NCI-H2196 (cell line): ENCODE data around the gene CRIP1.
A peak's percentile ranks its signal among the peaks of the same experiment; 100 is the strongest.

Experiments
- DNase-seq: peaks from one replicate; lab custom pipeline; 2025; ENCODE audit not compliant: unreplicated experiment; lab: John Stamatoyannopoulos, UW

The CRIP1 gene

DNA sequence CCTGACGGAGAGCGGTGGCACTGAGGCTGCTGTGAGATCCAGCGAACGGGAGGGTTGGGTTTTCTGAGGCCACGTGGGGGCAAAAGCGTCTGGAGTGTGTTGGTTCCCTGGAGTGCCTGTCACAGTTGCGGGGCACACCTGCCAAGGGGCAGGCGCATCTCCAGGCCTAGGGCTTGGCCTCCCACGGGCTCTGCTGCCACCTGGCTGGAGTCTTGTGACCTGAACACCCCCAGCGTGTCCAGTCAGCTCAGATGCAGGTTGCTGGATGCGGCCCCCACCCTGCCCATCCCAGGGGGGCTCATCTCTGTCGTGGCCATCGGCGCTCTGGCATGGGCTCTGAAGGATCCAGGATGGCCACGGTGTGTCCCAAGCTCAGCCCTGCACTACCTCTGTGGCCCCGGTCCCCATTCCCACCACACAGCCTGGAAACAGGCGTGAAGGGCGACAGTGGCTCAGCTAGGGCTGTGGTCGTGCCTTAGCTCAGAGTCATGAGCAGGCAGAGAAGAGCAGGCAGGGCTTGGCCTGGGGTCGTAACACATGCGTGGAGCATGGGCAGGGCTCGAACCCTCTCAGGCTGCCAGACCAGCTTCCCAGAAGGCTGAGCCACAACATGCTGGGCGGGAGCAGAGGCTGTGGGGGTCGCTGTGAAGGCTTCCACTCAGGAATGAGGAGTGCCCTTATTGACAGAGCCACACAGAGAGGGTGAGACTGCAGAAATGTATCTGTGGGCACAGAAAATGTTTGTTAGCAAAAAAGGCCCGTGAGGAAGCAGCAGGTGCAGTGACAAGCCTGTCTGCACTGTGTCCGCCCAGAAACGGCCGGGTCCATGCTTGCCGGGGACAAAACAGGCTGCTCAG, 35.6 kb upstream of the CRIP1 start:
- no peak for DNase-seq

DNA sequence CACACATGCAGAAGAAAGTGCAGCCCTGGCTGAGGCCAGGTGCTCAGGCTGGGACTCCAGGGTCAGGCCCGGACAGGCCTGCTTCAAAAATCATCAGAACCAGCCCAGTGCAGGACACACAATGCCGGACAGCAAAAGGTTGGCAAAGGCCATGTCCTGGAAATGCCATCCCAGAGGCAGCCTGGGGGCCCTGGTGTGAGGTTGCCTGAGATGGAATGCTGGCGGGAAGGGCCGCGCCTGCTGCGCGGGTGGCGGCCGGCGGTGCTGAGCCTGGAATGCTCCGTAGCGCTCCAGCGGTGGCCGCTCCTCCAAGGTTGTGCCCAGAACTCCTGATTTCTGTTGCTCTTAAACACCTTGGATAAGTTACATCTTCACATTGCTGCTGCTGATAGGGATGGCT, 33.7 kb upstream of the CRIP1 start:
- DNase-seq = no peak

DNA sequence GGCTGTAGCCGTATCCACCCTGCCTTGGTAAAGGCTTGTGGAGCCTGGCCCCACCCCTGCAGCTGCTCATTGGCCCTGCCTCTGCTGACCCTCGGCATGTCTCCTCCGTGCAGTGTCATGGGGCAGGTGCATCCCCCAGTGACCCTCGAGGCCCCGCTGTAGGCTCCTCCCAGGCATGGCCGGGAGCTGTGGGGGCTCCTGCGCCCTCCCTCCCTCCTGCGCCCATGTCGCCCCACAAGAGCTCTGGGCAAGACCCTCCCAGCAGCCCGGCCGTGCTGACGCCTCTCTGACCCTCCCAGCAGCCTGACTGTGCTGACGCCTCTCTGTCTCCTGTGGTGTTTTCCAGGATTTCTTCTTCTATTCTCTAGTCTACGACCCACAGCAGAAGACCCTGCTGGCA, 32.8 kb upstream of the CRIP1 start:
- DNase-seq = no peak

DNA sequence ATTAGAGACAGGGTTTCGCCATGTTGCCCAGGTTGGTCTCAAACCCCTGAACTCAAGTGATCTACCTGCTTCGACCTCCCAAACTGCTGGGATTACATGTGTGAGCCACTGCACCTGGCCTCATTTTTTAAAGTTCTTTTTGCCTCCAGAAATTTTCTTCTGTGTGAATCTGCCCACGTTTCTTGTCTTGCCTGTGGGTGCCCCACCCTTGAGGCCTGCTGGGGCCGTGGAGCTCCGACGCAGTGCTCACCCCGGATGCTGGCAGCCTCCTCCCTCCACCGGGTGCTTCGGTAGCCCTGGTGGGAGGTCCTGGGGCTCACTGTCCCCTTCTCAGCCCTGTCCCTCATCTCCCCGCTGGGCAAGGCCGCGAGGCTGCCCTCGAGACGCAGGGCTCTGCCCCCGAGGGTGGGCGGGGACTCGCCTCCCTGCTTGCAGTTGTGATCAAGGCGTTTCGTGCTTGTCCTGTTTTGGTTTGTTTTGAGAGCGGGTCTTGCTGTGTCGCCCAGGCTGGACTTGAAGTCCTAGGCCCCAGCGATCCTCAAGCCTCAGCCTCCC, 31.5 kb upstream of the CRIP1 start:
- DNase-seq = no peak

DNA sequence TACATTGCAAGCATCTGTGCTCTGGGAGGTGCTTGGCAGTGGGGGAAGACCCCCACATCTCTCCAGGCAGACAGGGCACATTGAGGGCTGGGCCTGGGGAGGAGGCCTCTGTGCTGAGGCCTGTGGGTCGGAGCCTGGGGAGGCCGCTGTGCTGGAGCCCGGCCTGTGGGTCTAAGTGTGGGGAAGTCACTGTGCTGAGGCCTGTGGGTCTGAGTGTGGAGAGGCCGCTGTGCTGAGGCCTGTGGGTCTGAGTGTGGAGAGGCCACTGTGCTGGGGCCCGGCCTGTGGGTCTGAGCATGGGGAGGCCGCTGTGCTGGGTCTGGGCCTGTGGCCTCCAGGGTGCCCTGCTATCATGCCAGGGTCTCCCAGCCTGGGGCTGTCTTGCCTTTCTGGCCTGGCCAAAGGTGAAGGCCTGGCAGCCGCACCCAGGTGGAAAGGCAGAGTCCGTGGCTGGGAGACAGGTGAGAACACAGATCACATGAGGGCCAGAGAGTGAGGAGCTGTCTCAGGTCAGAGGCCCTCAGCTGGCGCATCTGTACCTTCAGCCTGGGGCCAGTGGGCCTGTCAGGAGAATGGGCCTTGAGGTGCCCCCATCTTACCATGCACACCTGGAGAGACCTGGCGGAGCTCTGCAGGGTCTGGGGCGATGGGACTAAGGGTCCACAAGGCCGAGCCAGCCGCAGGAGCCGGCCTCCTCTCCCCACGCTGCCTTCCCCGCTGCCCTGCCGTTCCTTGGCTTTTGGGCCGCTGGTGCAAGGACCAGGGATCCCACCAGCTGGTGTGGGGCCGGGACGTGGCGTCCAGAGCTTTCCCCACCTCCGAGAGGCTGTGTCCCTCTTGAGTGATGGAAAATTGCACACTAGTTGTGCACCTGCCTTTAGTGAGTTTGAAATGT, 30.7 kb upstream of the CRIP1 start:
- no peak for DNase-seq

DNA sequence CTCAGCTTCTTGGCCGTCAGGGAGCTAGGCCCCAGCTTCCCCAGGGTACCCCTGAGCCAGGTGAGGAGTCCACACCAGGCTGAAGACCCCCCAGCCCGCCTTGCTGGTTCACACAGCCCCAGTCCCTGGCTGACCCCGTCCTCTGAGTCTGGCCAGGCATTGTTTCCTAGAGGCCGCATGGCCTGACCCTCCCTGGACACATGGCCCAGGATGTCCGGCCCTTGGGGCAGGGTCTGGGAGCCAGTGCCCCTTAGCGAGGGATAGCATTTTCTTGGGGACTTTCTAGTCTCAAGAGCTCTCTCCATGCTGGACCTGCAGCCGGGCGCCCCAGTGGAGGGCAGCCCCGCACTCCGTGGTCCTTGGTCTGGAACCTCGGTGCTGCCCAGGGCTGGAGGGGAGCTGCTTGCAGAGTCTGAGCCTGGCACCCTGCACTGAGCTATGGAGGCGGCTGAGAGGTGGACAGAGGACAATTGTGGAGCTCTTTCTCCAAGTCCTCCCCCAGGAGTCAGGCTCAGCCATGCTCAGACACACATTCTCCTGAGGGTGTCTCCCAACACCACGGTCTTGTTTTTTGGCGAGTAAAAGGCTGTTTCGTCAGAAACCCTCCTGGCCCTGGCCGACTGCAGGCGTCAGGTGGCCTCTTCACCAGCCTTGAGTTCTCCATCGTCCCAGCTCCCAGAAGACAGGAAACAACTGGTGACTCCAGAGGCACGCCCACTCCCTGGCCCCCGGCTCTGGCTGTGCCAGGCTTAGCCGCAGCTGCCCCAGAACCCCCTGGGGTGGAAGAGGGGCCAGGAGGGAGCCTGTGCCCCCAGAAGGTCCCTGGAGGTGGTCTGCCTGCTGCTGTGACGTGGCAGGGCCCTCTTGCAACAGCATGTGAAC, 29.7 kb upstream of the CRIP1 start:
- DNase-seq = peak; percentile 33

DNA sequence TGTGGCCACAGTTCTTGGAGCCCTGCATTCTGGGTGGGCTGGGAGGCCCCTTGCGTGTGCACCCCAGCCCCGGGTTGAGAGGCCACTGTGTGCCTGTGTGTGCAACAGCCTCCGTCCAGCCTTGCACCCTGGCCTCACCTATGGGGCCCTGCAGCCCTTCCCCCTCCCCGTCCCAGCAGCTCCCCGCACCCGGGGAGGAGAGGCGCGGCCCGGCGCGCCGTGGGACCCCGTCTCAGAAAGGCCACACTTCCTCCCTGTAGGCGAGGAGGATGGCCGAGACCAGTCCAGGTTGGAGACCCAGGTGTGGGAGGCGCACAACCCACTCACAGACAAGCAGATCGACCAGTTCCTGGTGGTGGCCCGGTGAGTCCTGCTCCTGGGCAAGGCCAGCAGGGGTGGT, 28.7 kb upstream of the CRIP1 start:
- DNase-seq = no peak

DNA sequence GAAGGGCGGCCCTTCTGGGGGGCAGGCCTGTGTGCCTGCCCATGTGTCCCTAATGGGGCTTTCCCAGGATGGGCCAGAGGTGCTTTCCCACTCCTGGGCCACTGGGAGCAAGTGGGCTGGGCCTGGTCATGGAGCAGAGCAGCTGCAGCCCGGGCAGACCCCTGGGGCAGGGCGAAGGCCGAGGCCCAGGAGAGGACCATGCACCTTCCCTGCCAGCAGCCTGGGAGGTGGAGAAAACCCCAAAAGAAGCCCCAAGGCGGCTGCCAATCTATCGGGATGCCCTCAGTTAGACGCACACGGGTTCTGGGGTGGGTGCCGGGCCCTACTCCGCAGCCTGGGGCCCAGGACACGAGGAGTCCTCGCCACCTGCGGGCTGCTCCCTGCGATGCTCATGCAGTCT, 28.1 kb upstream of the CRIP1 start:
- no peak for DNase-seq

DNA sequence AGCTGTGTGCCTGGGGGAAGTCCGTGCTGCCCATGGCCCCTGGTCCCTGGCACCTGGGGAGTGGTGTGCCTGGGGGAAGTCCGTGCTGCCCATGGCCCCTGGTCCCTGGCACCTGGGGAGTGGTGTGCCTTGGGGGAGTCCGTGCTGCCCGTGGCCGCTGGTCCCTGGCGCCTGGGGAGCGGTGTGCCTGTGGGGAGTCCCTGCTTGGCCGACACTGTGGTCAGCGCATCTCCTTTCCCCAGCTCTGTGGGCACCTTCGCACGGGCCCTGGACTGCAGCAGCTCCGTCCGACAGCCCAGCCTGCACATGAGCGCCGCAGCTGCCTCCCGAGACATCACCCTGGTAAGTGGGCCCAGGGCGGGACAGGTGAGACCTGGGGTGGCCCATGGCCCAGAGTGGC, 26.6 kb upstream of the CRIP1 start:
- DNase-seq = no peak

DNA sequence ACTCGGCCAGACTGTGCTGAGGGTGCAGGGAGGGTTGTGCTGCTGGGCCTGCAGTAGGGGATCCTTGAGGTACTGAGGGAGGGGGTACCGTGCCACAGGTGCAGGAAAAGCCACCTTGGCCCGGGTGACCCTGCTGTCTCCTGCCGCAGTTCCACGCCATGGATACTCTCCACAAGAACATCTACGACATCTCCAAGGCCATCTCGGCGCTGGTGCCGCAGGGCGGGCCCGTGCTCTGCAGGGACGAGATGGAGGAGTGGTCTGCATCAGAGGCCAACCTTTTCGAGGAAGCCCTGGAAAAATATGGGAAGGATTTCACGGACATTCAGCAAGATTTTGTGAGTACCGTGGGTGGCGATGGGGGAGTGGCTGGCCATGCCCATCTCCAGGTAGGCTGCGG, 26.1 kb upstream of the CRIP1 start:
- no peak for DNase-seq

DNA sequence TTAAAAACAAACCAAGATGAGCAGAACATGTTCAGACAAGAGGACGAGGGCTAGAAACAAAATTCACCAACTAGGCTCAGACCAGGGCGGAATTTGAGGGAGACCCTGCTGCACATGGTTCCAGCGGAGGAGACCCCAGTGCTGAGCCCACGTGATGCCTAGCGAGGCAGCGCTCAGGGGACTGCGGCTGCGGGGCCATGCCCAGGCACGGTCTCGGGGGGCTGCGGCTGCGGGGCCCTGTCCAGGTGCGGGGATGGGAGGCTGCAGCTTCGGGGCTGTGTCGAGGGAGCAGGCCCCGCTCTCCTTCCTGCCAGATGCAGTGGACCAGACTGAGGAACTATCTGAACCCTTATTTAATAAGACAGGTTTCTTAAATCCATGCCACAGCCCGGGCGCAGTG, 24.8 kb upstream of the CRIP1 start:
- no peak for DNase-seq

DNA sequence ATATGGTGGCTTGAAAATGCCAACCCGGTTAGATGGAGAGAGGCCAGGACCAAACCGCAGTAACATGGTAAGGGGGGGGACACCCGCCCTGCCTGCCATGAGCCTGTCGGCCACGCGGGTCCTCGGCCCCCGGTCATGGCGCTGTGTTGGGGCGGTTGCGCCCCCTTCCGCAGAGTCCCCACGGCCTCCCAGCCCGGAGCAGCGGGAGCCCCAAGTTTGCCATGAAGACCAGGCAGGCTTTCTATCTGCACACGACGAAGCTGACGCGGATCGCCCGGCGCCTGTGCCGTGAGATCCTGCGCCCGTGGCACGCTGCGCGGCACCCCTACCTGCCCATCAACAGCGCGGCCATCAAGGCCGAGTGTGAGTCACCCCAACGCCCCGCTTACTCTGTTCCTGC, 22.2 kb upstream of the CRIP1 start:
- no peak for DNase-seq

DNA sequence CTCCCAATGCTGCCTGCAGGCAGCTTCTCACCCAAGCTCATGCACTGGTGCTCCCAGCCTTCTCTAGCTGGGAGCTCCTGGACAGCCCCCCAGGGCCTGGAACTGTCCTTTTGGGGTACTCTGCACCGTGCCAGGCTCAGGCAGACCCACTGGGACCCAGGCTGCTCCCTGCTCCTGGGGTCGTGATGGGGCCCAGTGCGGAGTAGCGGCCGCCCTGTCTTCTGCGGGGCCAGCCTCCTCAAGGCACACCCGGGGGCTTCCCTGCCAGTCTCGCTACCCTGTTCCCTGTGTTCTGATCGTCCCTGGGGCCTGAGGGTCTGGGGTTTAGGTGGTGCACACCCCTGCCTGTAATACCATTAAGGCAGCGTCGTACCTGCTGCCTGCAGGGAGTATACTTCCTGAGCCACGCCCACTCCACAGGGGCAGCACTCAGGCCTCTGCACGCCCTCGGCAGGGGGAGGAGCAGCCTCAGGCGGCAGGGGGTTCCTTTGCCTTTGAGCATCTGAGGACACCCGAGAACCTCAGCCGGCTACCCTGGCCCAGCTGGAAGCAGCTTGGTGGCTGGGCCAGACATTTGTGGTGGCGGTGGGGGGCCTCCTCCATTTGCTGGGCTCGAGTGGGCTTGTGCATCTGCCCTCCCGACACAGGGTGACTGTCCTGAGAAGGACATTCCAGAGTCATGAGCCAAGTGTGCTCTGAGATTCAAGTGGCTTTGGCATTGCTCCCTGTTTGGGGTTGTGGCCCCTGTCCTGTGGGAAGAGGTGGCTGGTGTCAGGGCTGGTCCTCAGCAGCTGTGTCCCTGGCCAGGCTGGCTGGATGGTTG, 21.3 kb upstream of the CRIP1 start:
- no peak for DNase-seq

DNA sequence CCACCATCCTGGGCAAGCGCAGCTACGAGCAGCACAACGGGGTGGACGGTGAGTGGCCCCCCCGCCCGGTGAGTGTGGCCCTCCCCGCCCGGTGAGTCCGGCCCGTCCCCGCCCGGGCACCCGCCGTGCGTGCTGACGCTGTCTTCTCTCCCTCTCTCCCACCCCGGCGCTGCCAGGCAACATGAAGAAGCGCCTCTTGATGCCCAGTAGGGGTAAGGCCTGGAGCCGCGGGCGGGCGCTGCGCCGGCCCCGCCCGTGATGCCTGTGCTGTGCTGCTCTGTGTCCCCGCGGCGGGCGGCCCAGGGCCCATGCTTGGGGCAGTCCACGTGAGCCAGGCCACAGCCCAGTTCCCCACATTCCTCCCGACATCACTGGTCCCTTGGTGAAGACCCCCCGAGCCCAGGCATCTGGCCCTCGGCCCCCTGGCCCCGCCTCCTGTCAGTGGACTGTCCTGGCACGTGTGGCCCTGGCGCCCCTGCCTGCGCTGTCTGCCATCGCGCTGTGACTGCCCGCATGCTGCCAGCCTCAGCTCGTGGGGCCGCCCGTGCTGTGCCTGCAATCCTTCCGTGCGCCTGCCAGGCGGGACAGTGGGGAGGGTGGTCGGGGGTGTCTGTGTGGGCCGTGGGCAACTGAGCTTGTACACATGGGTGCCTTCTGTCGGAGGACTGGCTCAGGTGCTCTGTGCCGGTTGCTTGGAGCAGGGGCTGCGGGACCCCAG, 20.0 kb upstream of the CRIP1 start:
- no peak for DNase-seq

DNA sequence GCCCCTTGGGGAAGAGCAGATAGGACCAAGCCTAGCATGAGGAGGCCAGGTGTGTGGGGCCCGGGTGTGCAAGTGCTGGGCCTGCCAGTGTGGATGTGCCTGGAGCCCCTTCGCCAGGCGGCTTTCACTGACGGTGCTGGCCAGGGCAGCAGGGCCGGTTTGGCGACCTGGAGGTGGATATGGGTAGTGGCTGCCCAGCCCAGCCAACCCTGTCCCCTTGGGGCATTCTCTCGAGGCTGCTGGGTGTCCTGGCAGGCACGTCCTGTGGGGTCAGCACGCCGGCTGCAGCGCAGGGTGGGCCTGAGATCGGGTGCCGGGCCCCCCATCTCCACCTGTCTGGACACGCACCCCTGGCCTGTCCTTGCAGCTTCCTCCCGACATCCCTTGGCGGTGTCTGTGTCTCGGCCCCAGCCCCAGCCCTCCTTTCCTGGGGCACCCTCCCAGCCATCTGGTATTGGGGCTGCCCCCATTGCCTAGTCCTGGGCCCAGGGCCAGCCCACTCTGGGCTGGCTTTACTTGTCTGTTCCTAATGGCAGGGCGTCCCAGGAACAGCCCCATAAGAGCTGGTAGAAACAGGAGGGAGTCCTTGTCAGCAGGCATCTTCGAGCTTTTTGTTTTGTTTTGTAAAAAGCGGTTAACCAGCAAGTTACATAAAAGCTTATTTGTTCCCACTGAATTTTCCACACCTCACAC, 19.3 kb upstream of the CRIP1 start:
- DNase-seq = no peak

DNA sequence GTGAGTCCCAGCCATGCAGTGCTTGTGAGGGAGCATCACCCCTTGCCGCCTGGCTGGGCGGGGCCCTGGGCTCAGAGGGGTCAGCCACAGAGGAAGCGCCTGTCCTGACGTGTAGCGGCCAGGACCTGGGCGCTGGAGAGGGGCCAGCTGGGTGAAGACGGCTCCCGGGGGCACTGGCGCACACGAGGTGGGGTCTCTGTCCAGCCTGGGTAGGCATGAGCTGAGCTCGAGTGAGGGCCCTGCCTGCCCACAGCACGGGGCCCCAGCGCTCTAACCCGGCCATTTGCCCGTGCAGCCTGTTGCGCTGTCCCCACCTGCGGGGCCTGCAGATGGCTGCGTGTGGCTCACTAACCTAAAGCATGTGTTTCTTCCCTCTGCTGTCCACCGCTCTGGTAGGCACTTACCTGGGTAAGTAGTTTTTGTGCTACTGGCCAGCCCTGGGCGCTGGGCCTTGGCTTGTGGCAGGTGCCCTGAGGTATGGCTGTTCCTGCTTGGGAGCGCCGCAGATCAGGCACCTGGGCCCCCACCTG, 18.7 kb upstream of the CRIP1 start:
- no peak for DNase-seq

DNA sequence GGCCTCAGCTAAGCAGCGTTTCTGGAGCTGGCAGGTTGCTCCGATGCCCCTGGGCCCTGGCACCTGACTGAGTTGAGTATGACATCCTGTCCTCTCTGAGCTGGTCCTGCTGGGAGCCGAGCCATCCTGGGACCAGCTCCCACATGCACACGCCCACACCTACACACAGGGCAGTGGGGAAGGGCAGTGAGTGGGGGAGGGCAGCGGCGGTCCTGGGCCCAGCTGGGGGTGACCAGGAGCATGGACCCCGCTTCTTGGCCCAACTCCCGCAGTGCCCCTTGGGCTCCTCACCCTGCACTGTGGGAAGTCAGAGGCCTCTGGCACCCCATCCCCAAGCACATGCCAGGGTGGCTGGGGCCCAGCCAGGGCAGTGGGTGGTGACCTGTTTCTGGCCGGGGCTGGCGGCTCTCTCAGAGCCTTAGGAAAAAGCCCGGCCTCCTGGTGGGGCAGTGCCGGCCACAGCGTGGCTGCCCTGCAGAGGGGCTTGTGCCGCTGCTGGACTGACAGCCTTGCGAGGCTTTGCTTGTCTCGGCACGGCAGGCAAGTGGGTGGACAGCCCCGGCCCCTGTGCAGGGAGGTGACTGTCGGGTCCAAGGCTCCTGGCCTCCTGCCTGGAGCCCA, 18.0 kb upstream of the CRIP1 start:
- no peak for DNase-seq
